Kidney (tissue), 14 donors: ENCODE results near the gene NFKBIZ. TPM values are rescaled to one million over a fixed set of nuclear protein-coding genes. Genes with fewer than 3 reads are reported as not detected.
"Not testable (repeated sequence)": the region's sequence is repeated elsewhere in the genome, so short reads cannot be mapped to it uniquely, and the experiment has no call there.

Experiments used
- DNase-seq, 5 donors: peaks; one replicate each; pipeline ENCODE4 v3.0.0-alpha.2; 2013 to 2020
- FAIRE-seq: peaks from 2 replicates; lab custom pipeline; 2012; peaks lifted over from hg19 to GRCh38; lab: Jason Lieb, UNC
- H3K27ac ChIP-seq, 2 donors: one replicate each; pipeline ENCODE4 v1.7.0; 2013; ENCODE audit warnings: low read depth in 2 of 2, low read length in 2 of 2, inconsistent platforms in 1 of 2
- H3K27me3 ChIP-seq: one replicate; pipeline ENCODE4 v1.7.1; 2013; ENCODE audit warnings: low read length, inconsistent platforms; ENCODE audit not compliant: control insufficient read depth, insufficient read depth
- H3K36me3 ChIP-seq, 3 donors: one replicate each; pipeline versions ENCODE4 v1.7.0 to v1.7.1; 2013; ENCODE audit warnings: low read length in 3 of 3, control low read depth in 1 of 3, inconsistent platforms in 1 of 3; ENCODE audit not compliant: insufficient read depth in 3 of 3, control insufficient read depth in 2 of 3
- H3K4me1 ChIP-seq, 3 donors: one replicate each; pipeline versions ENCODE4 v1.7.0 to v1.7.1; 2013; ENCODE audit warnings: low read length in 3 of 3, inconsistent platforms in 1 of 3, low read depth in 1 of 3; ENCODE audit not compliant: control insufficient read depth in 2 of 3, insufficient read depth in 2 of 3
- H3K4me3 ChIP-seq, 3 donors: one replicate each; pipeline versions ENCODE4 v1.7.0 to v1.8.1; 2013; ENCODE audit warnings: low read length in 3 of 3, control low read depth in 1 of 3, inconsistent platforms in 1 of 3
- H3K9ac ChIP-seq, 3 donors: one replicate each; pipeline versions ENCODE4 v1.7.0 to v1.7.1; 2013; ENCODE audit warnings: low read length in 3 of 3, control low read depth in 1 of 3, inconsistent platforms in 1 of 3
- H3K9me3 ChIP-seq, 3 donors: one replicate each; pipeline versions ENCODE4 v1.7.0 to v1.7.1; 2013; ENCODE audit warnings: low read length in 3 of 3, control low read depth in 1 of 3, inconsistent platforms in 1 of 3; ENCODE audit not compliant: control insufficient read depth in 2 of 3, insufficient read depth in 1 of 3
- intact Hi-C: fragments of 100-400 bp; cut with DNase I; formaldehyde crosslinking; loops from one replicate; pipeline ENCODE4 v1.11.1; 2022
- polyA plus RNA-seq: library from polyadenylated mRNA; stranded (reverse); fragments of 350-450 nt; fragmentation: Illumina TruSeq; extraction: RNeasy Lipid Tissue Mini Kit (QIAGEN cat#74804); gene quantifications from one replicate; pipeline ENCODE4 v1.2.3, GENCODE V29; 2014; ENCODE audit warnings: low read depth, low replicate concordance; ENCODE audit not compliant: insufficient read depth
- total RNA-seq: library from RNA; stranded (reverse); fragmentation: NEBNext Ultra II Directional; extraction: Animal tissue kit (Norgen Biotek cat#: 25700); gene quantifications from one replicate; pipeline ENCODE4 v1.2.1, GENCODE V29; 2021
- TF ChIP-seq, protein P1 (sequence below): IDR thresholded peaks from 3 replicates; pipeline ENCODE4 v1.5.1; 2012; ENCODE audit warnings: mild to moderate bottlenecking, moderate library complexity, borderline replicate concordance; ENCODE audit not compliant: insufficient read depth; ENCODE audit errors: extremely low read depth
- donor health status: control.
- donor health status: control.
- donor health status: control.
- donor health status: control.
- donor health status: control.
- donor health status: DM: yes; HTN: yes; CAD: no.
- donor health status: Normal renal cell carcinoma (clear cell type).

Gene NFKBIZ
- total and polyA plus RNA-seq, 2 donors from 2014 or later, result 6.7 to 196 TPM

GRCh38 chr3:101879623-101880284, 30.4 kb downstream of the NFKBIZ start:
- Histone ChIP-seq H3K4me3 (no peak overlapping the region), H3K27ac (no peak overlapping the region), H3K9me3 (no peaks in the 10 kb centered on the region), H3K4me1 (no peaks in the 10 kb centered on the region), H3K9ac (no peak overlapping the region), H3K27me3 (no peaks in the 10 kb centered on the region), H3K36me3 (no peaks in the 10 kb centered on the region)
- intact Hi-C loops, result no loop called here
- TF ChIP-seq, protein P1, sequence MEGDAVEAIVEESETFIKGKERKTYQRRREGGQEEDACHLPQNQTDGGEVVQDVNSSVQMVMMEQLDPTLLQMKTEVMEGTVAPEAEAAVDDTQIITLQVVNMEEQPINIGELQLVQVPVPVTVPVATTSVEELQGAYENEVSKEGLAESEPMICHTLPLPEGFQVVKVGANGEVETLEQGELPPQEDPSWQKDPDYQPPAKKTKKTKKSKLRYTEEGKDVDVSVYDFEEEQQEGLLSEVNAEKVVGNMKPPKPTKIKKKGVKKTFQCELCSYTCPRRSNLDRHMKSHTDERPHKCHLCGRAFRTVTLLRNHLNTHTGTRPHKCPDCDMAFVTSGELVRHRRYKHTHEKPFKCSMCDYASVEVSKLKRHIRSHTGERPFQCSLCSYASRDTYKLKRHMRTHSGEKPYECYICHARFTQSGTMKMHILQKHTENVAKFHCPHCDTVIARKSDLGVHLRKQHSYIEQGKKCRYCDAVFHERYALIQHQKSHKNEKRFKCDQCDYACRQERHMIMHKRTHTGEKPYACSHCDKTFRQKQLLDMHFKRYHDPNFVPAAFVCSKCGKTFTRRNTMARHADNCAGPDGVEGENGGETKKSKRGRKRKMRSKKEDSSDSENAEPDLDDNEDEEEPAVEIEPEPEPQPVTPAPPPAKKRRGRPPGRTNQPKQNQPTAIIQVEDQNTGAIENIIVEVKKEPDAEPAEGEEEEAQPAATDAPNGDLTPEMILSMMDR, result no peak
- DNase-seq, result no peak
- no peak for FAIRE-seq

GRCh38 chr3:101884776-101885175, 35.5 kb downstream of the NFKBIZ start:
- Histone ChIP-seq H3K27me3 (no peaks in the 10 kb centered on the region), H3K9ac (no peak overlapping the region), H3K27ac (no peak overlapping the region), H3K4me3 (no peak overlapping the region), H3K36me3 (no peaks in the 10 kb centered on the region), H3K4me1 (no peaks in the 10 kb centered on the region), H3K9me3 (no peaks in the 10 kb centered on the region)
- TF ChIP-seq, protein P1, result no peak
- FAIRE-seq, result no peak
- intact Hi-C loops, result no loop called here
- no peak for DNase-seq

DNA sequence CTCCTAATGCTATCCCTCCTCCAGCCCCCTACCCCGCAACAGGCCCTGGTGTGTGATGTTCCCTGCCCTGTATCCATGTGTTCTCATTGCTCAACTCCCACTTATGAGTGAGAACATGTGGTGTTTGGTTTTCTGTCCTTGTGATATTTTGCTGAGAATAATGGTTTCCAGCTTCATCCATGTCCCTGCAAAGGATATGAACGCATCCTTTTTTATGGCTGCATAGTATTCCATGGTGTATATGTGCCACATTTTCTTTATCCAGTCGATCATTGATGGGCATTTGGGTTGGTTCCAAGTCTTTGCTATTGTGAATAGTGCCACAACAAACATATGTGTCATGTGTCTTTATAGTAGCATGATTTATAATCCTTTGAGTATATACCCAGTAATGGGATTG, 36.3 kb downstream of the NFKBIZ start:
- H3K27ac ChIP-seq, intact Hi-C loops, H3K9me3 ChIP-seq, H3K4me1 ChIP-seq, DNase-seq, H3K27me3 ChIP-seq, H3K9ac ChIP-seq, FAIRE-seq, H3K36me3 ChIP-seq, H3K4me3 ChIP-seq: not testable (repeated sequence)

- H3K27ac ChIP-seq, result no peak overlapping the region
- no peaks in the 10 kb centered on the region for H3K4me1 ChIP-seq
- no peak overlapping the region for H3K4me3 ChIP-seq
- H3K36me3 ChIP-seq, result no peaks in the 10 kb centered on the region
- FAIRE-seq, result no peak
- TF ChIP-seq, protein P1, result no peak
- intact Hi-C loops, result no loop called here
- DNase-seq, result no peak
- no peaks in the 10 kb centered on the region for H3K9me3 ChIP-seq
- H3K9ac ChIP-seq, result no peak overlapping the region
- H3K27me3 ChIP-seq, result no peaks in the 10 kb centered on the region
These were observed 37.3 kb downstream of the NFKBIZ start for GRCh38 chr3:101886626-101887025.
